GM06990 (cell line): ENCODE results near the gene VSIG1.
A peak's percentile ranks its signal among the peaks of the same experiment; 100 is the strongest.

Source experiments
- DNase-seq: peaks from one replicate; pipeline ENCODE4 v3.0.0-alpha.2; 2011; ENCODE audit not compliant: insufficient read length; ENCODE audit errors: extremely low read depth
- H3K27me3 ChIP-seq: replicated peaks from 2 replicates; pipeline ENCODE4 v1.6.0; 2011; ENCODE audit warnings: low read length; ENCODE audit not compliant: control insufficient read depth, insufficient read depth
- H3K36me3 ChIP-seq: 2 replicates; pipeline ENCODE4 v1.5.1; 2011; ENCODE audit warnings: low read length; ENCODE audit not compliant: control insufficient read depth, insufficient read depth
- H3K4me3 ChIP-seq: replicated peaks from 2 replicates; pipeline ENCODE4 v1.5.1; 2011; ENCODE audit warnings: low read depth, mild to moderate bottlenecking, control low read depth, low read length
- TF ChIP-seq, protein P1 (sequence below): IDR thresholded peaks from 2 replicates; pipeline ENCODE4 v1.5.1; 2011; ENCODE audit warnings: low read length, control low read depth, mild to moderate bottlenecking, inconsistent platforms; ENCODE audit not compliant: insufficient read depth, poor library complexity, severe bottlenecking

VSIG1 gene

DNA sequence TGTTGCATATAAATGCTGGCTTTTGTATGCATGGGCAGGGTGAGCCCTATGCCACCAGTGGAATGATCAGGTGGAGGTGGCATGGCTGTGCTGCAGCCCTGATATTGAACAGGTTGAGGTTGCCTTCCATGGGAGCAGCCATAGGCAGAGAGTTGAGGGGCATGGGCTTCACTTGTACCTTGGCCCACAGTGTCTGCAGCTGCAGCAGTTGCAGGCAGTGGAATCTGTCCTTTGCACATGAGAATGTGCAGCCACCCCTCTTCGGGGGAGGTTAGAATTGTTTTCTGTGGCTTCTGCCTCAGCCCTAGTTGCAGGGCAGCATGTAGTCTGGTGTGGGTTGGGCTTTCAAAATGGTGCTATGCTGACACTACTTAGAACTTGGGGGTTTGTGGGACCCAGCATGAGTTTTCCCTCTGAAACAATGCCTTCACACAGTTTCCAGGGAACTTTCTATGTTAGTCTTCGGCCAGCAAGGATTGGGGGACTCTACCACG is 25.4 kb upstream of the VSIG1 start:
- TF ChIP-seq, protein P1, sequence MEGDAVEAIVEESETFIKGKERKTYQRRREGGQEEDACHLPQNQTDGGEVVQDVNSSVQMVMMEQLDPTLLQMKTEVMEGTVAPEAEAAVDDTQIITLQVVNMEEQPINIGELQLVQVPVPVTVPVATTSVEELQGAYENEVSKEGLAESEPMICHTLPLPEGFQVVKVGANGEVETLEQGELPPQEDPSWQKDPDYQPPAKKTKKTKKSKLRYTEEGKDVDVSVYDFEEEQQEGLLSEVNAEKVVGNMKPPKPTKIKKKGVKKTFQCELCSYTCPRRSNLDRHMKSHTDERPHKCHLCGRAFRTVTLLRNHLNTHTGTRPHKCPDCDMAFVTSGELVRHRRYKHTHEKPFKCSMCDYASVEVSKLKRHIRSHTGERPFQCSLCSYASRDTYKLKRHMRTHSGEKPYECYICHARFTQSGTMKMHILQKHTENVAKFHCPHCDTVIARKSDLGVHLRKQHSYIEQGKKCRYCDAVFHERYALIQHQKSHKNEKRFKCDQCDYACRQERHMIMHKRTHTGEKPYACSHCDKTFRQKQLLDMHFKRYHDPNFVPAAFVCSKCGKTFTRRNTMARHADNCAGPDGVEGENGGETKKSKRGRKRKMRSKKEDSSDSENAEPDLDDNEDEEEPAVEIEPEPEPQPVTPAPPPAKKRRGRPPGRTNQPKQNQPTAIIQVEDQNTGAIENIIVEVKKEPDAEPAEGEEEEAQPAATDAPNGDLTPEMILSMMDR, result no peak
- no peak overlapping the region for H3K4me3 ChIP-seq
- no peaks in the 10 kb centered on the region for H3K36me3 ChIP-seq
- DNase-seq, result no peak
- no peaks in the 10 kb centered on the region for H3K27me3 ChIP-seq

DNA sequence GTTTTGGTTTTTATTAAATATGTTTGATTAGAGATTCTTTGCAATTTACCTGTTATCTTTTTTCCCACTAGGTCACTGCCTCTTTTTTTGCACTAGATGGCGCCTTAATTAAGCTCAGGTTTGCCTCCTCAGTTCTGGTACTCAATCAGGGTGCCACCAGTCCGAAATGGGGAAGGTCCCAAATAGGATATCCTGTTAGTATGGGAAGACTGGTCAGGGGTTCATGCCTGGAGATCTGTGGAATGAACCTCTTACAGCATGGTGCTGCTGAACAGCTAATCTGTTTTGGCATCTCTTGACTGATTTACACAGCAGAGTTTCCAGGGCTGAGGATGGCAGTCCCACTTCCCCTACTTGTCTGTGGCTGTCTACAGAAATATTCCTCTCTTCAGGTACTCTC is 24.2 kb upstream of the VSIG1 start:
- DNase-seq, result no peak
- no peaks in the 10 kb centered on the region for H3K27me3 ChIP-seq
- TF ChIP-seq, protein P1, result peak; percentile 60
- H3K4me3 ChIP-seq, result no peak overlapping the region
- no peaks in the 10 kb centered on the region for H3K36me3 ChIP-seq

DNA sequence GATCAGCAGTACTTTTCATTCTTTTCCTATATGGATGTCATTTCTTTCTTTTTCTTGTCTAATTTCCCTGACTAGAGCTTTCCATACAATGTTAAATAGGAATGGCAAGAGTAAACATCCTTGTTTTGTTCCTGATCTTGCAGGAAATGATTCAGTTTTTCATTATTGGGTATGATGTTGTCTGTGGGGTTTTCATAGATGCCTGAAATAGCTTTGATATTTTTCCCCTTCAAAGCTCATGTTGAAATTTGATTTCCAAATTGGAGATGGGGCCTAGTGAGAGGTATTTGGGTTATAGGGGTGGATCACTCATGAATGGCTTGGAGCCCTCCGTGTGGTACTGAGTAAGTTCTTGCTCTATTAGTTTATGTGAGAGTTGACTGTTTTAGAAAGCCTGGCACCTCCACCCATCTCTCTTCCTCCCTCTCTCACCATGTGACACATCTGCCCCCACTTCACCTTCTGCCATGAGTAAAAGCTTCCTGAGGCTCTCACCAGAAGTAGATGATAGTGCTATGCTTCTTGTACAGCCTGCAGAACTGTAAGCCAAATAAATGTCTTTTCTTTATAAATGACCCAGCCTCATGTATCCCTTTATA is 22.3 kb upstream of the VSIG1 start:
- no peak for DNase-seq
- TF ChIP-seq, protein P1, result no peak
- no peak overlapping the region for H3K4me3 ChIP-seq
- no peaks in the 10 kb centered on the region for H3K27me3 ChIP-seq
- no peaks in the 10 kb centered on the region for H3K36me3 ChIP-seq

DNA sequence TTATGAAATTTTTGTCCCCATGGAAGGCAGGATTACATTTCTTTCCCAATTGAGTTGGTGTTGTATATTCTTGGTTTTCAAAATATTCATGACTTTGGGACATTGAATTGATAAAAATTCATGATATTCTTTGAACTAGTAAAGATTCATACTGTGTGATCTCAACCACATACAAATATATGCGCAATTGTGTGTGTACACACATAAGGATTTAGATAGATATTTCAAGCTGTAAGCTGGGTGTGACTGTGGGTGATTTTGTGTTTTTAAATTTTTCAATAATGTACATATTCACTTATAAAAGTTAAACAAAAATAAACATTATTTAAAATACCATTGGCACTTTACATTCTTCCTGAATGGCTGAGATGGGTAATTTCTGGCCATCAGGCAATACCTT is 19.5 kb upstream of the VSIG1 start:
- Histone ChIP-seq H3K36me3 (no peaks in the 10 kb centered on the region), H3K4me3 (no peak overlapping the region), H3K27me3 (no peaks in the 10 kb centered on the region)
- TF ChIP-seq, protein P1, result no peak
- DNase-seq, result no peak

DNA sequence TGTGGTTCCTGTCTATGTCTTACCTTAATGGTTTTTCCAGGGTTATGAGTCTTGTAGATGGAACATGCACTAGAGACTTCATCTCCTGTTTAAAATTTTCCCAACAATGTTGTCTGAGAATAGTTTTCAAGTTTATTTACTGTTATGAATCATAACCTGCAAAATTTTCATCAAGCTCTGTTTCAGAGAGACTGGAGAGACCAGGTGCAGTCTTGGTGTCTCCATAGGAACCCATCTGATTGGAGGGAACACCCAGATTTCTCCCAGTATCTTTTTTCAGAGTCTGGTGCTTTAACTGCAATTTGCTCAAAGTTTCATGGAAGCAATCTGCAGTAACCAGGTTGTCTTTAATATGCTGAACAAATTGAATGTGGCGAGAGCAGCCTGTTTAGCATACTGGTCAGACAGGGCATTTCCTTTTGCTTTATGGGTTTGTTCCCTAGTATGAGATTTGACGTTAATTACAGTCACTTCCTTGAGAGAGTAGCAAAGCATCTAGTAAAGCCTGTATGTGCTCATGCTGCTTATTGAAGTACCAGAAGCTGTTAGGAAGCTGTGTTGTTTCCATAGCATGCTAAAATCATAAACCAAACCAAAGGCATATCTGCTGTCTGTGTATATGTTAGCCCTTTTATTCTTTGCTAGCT is 18.8 kb upstream of the VSIG1 start:
- Histone ChIP-seq H3K36me3 (no peaks in the 10 kb centered on the region), H3K27me3 (no peaks in the 10 kb centered on the region), H3K4me3 (no peak overlapping the region)
- DNase-seq, result no peak
- TF ChIP-seq, protein P1, result no peak
